SKM-1 (cell line): ENCODE data around the gene PYDC2.

ENCODE experiments used
- DNase-seq: peaks from one replicate; lab custom pipeline; 2025; ENCODE audit not compliant: unreplicated experiment; lab: John Stamatoyannopoulos, UW

PYDC2 gene

GRCh38 chr3:191461113-191461595, at the start of gene PYDC2:
PYDC2 (plus strand) TSS chr3:191461163; CDS start chr3:191461163, 0 bp downstream.
- DNase-seq, result no peak

DNA sequence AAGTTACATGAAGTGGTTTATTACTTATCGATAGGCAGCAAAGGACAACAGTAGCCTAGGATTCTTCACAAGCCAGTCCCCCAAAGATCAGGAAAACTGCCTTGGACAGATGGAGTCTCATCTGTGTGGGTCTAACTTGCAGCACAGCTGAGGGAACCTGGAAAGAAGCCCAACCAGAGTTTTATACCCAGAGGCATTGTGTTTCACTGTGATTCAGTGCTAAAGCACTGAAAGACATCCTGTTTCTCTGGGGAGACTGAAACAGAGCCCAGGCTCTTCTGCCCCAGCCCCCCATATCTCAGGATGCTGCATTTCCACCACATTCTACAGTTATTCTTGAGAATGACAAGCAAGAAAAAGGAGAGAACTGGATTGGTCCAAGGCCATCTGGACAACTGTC, 48.2 kb upstream of the PYDC2 start:
- no peak for DNase-seq

GRCh38 chr3:191414286-191414685, 46.7 kb upstream of the PYDC2 start:
- DNase-seq, result no peak

GRCh38 chr3:191414732-191415131, 46.2 kb upstream of the PYDC2 start:
- no peak for DNase-seq

- no peak for DNase-seq
These were observed 45.4 kb upstream of the PYDC2 start for GRCh38 chr3:191415566-191415965.

DNA sequence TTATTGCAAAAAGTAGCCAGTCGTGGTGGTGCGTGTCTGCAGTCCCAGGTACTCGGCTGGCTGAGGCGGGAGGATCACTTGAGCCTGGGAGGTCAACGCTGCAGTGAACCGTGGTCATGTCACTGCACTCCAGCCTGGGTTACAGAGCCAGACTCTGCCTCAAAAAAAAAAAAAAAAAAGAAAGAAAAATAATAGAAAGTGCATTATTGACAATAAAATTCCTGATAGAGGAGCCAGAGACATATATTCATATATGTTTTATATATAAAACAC, 43.6 kb upstream of the PYDC2 start:
- DNase-seq, result no peak

GRCh38 chr3:191420771-191421170, 40.2 kb upstream of the PYDC2 start:
- no peak for DNase-seq

DNA sequence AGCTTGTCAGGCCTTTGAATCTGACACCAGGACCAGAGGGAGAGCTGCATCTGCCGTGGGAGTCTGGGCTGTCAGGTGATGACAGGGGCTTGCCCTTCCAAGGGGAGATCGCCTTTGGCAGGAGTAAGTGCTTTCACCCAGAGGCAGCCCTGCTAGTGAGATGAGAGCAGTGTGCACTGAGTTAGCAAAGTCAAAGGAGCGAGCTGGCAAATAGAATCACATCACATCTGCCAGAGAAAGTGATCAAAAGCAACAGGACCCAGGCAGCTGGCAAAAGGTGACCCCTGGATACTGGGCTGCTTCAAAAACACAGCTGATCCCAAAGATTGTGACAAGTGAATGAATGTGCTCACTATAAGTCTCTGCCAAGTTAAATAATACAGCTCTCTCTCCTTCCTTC, 36.1 kb upstream of the PYDC2 start:
- DNase-seq, result no peak

GRCh38 chr3:191425322-191425734, 35.6 kb upstream of the PYDC2 start:
- no peak for DNase-seq

- DNase-seq, result no peak
These were observed 34.7 kb upstream of the PYDC2 start for GRCh38 chr3:191426311-191426710.

DNA sequence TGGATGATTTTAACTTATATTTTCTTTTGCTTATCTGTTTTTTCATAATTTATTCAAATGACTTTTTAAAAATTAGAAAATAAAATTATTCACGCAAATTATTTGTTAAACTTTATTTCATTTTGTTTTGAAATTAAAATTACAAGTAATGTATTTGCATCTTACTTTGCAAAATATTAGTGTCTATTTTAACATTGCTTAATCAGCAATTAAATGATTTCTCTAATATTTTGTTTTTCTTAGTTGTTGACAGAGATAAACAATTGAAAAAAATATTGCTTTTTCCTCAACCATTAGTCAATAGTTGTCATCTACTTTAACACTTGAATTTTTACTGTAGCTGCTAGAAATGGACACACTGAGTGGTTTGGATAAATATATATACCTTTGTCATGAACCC, 32.8 kb upstream of the PYDC2 start:
- no peak for DNase-seq

GRCh38 chr3:191430103-191430502, 30.9 kb upstream of the PYDC2 start:
- DNase-seq, result no peak

GRCh38 chr3:191431160-191431822, 29.7 kb upstream of the PYDC2 start:
- DNase-seq, result no peak

GRCh38 chr3:191432162-191432561, 28.8 kb upstream of the PYDC2 start:
- DNase-seq, result no peak

DNA sequence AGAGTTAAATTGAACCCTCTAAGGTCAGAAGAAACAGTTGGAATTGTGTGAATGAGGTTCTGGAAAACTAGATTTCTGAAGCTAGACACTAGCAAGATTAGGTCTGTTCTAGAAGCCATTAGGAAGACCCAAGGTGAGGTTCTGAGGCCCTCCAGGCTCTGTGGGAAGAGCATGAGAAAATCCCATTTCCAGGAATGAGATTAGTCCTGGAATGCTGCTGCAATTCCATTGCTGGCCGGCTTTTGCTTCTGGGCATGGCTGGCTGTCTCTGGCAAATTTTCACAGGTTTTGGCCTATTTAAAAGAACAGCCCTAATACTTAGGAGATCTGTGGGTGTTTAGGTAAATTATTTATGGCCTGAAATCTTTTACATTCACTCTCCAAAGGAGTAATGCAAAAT, 26.9 kb upstream of the PYDC2 start:
- DNase-seq, result no peak

DNA sequence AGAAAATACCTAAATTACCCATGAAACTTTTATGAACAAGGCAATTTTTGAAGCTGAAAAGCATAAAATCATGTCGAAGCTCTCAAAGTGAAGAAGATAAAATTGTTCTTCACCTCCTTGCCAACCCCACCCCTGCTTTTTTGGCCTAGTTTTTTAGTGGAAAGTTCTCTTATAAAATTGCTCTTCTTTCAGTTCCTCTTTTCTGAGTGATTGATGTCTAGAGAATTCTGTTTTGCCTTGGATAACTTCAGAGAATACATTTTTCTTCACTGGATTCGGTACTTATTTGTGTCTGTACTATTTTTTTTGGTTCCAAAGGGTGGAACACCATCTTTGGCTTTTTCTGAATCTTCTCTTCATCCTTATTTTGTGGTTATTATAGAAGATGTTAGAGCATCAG, 25.0 kb upstream of the PYDC2 start:
- no peak for DNase-seq

DNA sequence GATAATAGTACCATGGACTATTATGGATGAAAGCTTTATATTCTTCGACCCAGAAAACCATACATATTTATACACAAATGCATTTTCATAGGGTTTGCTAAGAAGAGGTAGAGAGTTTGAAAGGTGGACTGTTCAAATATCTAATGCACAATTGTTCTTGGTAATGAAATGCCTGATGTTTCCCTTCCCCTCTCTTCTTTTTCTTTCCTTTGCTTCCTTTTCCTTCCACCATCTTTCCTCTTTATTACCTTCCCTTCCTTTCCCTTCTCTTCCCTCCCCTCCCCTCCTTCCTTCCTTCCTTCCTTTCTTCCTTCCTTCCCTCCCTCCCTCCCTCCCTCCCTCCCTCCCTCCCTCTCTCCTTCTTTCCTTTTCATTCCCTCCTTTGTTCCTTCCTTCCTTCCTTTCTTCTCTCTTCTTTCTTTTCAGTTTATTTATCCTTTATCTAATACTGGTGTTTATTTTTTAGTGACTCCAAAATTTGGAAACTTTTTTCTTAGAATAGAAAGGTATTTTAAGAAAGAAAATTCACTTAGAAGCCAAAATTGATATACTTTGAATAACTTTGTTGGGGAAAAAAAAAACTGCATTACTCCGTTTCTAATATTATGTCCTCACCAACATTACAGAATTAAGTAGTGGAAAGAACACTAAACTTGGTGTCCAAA, 22.7 kb upstream of the PYDC2 start:
- no peak for DNase-seq

- DNase-seq, result no peak
These were observed 20.4 kb upstream of the PYDC2 start for GRCh38 chr3:191440532-191440931.

- DNase-seq, result no peak
These were observed 19.3 kb upstream of the PYDC2 start for GRCh38 chr3:191441687-191442086.

DNA sequence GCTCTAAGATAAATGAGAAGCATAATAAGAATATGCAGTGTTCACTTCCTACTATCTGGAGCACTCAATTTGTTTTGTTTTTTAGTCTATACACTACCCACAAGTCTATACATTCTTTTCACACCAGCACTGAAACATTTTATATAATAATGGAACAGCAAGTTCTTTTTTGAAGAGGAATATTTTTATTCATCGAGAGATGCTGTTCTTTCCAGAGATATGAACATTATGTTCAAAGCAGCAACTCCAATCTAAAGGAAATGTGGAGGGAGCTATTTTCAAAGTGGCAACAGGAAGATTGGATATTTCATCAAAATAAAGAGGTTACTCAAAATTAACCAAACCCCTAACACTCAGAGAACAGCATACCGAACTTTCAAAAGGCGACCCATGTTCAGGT, 16.4 kb upstream of the PYDC2 start:
- DNase-seq, result no peak

GRCh38 chr3:191449256-191449655, 11.7 kb upstream of the PYDC2 start:
- DNase-seq, result no peak

DNA sequence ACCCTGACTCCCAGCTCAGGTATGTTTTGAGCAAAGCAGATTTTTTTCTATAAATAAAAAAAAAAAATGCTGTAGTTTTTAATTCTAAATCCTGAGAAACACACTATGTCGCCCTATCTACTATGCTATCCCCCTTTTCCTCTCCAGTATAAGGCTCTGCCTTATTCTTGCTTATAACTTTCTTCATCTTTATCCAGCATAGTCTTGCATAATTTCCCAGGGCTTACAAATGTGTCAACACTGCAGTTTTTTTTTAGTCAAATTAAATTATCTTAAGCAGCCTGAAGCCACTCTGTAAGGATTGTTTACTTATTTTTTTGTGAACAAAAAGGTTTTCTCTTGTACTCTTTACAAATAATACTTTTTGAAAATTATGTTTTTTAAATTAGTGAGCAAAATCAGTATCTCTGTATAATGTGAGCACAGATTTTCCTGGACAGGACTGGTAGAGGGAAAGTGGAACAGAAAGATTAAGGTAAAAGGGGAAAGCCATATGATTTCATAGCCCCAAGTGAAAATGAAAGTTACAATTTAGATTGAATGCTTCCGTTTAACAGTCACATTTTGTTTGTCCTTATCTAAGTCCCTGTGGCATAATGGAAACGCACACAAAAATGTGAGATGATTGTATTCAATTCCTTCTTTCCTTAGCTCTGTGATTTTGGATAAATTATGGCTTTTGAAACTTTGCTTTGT, 5.6 kb upstream of the PYDC2 start:
- no peak for DNase-seq
